HL-60 (cell line): Measurements from ENCODE around the gene SUGT1.

ENCODE experiments used
- CTCF ChIP-seq: IDR thresholded peaks from one replicate; pipeline ENCODE4 v1.5.1; 2011; ENCODE audit warnings: low read length, control low read depth, inconsistent platforms; ENCODE audit not compliant: insufficient read depth
- GABPA ChIP-seq: IDR thresholded peaks from 2 replicates; pipeline ENCODE4 v1.6.1; 2012; ENCODE audit warnings: low read depth
- POLR2AphosphoS5 ChIP-seq: IDR thresholded peaks from 2 replicates; pipeline ENCODE4 v1.6.1; 2012; ENCODE audit warnings: low read depth
- REST ChIP-seq: IDR thresholded peaks from 2 replicates; pipeline ENCODE4 v1.6.1; 2012; ENCODE audit warnings: low read depth; ENCODE audit not compliant: insufficient replicate concordance

DNA sequence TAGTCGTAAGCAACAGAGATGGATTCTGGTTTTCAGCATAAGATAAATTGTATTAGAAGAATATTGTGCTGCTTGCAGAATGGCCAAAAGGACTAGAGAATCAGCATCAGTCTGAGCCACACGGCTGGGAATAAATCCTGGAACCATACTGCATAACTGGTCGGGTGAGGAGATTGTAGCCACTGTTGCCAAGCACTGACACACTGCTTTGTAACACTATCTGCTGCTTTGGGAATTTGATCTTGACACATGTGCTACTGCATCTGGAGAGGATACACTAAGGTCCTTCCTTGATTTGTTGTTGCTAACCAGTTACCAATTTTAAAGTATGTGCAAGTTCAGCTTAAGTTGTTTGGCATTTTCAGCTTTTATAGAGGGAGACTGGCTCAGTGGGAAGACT lies 8.5 kb upstream of the SUGT1 start:
- TF ChIP-seq REST (no peak), POLR2AphosphoS5 (no peak), CTCF (no peak), GABPA (no peak)
